Activated T-helper 17 cell treated with anti-CD3 and anti-CD28 coated beads, Interleukin-2, amount 50 U/mL, for 72 hours (primary cell): Measurements from ENCODE around the gene CTTN. TPM values are rescaled to one million over a fixed set of nuclear protein-coding genes. Genes with fewer than 3 reads are reported as not detected.

ENCODE experiments used
- total RNA-seq, 2 donors: library from RNA; stranded (reverse); gene quantifications; one replicate each; pipeline ENCODE4 v1.2.3, GENCODE V29; 2022

The CTTN gene
- total RNA-seq, 2 donors from 2014 or later = 8.7 to 36.1 TPM

Other genes starting within 250 kb of the CTTN start
- 10 to 100 TPM; 25.5 to 37.1 TPM for gene FADD, start 195.2 kb upstream of the CTTN start, total RNA-seq
- 10 to 100 TPM; 34.0 to 44.5 TPM for gene PPFIA1, start 127.8 kb upstream of the CTTN start, total RNA-seq